ENCODE measurements around the gene ING3.

DNA sequence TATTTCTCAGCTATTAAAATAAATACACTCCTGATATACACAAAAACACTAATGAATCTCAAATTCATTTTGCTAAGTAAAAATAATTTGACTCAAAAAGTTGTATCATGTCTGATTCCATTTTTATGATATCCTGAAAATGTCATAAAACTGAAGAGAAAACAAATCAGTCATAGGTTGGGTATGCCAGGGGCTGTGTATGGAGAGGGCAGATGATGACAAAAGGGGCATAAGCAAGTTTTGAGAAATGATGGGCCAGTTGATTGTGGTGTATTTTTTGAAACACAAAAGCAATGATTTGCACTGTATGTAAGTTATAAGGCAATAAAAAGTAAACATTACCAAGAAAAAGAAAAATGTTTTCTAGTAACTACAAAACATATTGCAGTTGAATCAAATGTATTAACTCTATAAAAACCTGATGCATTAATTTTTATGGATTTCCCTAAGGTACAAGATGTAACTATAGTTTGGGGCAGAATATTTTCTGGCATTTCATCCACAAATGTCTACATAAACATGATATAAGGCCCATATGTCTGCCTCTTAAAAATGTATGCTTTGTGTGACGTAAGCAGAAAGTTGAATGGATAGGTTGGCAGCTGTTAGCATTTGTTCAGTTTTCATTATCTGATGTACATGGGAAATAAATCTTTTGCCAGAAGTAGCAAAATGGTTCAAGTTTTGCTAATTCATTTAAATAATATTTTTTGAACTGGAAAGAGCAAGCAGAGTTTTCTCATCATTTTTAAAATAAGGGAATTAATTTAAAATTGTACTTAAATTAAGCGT is 35.1 kb upstream of the ING3 start:
- TF ChIP-seq, protein P1, sequence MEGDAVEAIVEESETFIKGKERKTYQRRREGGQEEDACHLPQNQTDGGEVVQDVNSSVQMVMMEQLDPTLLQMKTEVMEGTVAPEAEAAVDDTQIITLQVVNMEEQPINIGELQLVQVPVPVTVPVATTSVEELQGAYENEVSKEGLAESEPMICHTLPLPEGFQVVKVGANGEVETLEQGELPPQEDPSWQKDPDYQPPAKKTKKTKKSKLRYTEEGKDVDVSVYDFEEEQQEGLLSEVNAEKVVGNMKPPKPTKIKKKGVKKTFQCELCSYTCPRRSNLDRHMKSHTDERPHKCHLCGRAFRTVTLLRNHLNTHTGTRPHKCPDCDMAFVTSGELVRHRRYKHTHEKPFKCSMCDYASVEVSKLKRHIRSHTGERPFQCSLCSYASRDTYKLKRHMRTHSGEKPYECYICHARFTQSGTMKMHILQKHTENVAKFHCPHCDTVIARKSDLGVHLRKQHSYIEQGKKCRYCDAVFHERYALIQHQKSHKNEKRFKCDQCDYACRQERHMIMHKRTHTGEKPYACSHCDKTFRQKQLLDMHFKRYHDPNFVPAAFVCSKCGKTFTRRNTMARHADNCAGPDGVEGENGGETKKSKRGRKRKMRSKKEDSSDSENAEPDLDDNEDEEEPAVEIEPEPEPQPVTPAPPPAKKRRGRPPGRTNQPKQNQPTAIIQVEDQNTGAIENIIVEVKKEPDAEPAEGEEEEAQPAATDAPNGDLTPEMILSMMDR (conservative IDR thresholded peaks at IDR 0.05; ENCODE audit: low read length), result no peak
- TF ChIP-seq EZH2phosphoT487 (IDR thresholded peaks at IDR 0.05; ENCODE audit: borderline replicate concordance, low read depth, low read length), result no peak

All from OCI-LY7 (cell line).